ENCODE measurements around the gene TH.

The TH gene

DNA sequence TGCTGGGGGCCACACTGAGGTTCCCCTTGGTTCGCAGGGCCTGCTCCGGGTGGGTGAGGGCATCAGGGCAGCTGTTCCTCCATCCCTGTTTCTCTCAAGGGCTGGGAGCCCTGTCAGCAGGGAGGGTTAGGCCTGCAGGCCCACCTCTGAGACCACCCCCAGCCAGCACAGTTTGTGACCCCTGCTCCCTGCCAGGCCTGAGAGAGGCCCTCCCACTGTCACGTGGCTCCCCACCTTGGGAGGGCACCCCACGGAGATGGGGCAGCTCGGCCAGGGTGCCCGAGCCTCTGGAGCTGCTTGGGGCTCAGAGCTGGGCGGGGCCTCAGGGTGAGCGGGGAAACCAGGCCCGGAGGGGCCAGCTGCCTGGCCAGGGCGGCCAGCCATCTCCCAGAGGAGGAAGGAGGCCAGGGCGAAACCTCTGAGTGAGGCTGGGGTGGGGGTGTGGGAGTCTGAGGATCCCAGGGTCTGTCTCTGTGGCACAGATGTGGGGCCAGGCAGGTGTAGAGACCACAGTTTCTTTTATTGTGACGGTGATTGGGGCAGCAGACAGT, 8.1 kb downstream of the TH start:
- TF ChIP-seq HDGF (IDR thresholded peaks at IDR 0.05; ENCODE audit: borderline replicate concordance) (no peak), LEF1 (IDR thresholded peaks at IDR 0.05; ENCODE audit: borderline replicate concordance) (no peak), BHLHE40 (IDR thresholded peaks at IDR 0.05; ENCODE audit: borderline replicate concordance) (no peak), TARDBP (IDR thresholded peaks at IDR 0.05) (no peak), FOXM1 (IDR thresholded peaks at IDR 0.05; ENCODE audit: borderline replicate concordance) (no peak), ZNF384 (IDR thresholded peaks at IDR 0.05) (no peak), ARNT (IDR thresholded peaks at IDR 0.05) (no peak), SUZ12 (IDR thresholded peaks at IDR 0.05) (no peak), L3MBTL2 (conservative IDR thresholded peaks at IDR 0.05) (no peak), FOXK2 (IDR thresholded peaks at IDR 0.05) (no peak), NFRKB (IDR thresholded peaks at IDR 0.05) (no peak), FOXA1 (IDR thresholded peaks at IDR 0.05) (no peak), ELF4 (IDR thresholded peaks at IDR 0.05) (no peak)
- TF ChIP-seq, protein P1, sequence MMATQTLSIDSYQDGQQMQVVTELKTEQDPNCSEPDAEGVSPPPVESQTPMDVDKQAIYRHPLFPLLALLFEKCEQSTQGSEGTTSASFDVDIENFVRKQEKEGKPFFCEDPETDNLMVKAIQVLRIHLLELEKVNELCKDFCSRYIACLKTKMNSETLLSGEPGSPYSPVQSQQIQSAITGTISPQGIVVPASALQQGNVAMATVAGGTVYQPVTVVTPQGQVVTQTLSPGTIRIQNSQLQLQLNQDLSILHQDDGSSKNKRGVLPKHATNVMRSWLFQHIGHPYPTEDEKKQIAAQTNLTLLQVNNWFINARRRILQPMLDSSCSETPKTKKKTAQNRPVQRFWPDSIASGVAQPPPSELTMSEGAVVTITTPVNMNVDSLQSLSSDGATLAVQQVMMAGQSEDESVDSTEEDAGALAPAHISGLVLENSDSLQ (IDR thresholded peaks at IDR 0.05) = no peak
- DNase-seq (ENCODE audit: extremely low spot score) = no peak
- ChIA-PET CTCF (interaction anchor here (1.2 to 1.9 kb wide), 2 partner anchors 12 to 136 kb away, joined by 5 to 6 read pairs; no protein-coding TSS in a partner anchor), POLR2A (no interaction called here)

DNA sequence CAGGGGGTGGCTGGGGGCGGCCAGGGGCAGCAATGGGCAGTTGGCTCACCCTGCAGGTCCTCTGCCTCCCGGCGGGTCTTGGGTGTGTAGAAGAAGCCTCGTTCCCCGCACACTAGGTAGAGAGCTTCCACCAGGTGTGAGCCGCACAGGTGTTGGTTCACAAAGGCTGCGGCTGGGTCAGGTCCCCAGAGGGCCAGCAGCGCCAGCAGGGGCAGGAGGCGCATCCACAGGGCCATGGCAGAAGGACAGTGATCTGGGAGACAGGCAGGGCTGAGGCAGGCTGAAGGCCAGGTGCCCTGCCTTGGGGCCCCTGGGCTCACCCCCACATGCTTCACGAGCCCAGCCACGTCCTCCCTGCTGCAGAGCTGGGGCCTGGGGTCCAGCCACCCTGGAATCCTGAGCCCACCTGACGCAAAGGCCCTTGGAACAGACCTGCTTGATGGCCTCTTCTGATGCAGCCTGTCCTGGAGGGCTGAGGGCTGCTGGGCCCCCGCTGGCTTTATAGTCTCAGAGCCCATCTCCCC, 10.8 kb downstream of the TH start, which contains the start of gene INS:
Gene INS (minus strand): TSS at position 474 of the 524 bp plus-strand sequence. CDS start 238 bp downstream, at position 236.
- DNase-seq (ENCODE audit: extremely low spot score) = no peak
- POLR2A ChIA-PET = no interaction called here
- CTCF ChIA-PET = interaction anchor here (0.6 kb wide), 1 partner anchor 13 kb away, joined by 3 read pairs; no protein-coding TSS in a partner anchor
- no peak for TF ChIP-seq ZNF384 (IDR thresholded peaks at IDR 0.05)
- TF ChIP-seq ARNT (IDR thresholded peaks at IDR 0.05) = no peak
- TF ChIP-seq SUZ12 (IDR thresholded peaks at IDR 0.05) = no peak
- TF ChIP-seq L3MBTL2 (conservative IDR thresholded peaks at IDR 0.05) = no peak
- no peak for TF ChIP-seq TARDBP (IDR thresholded peaks at IDR 0.05)
- no peak for TF ChIP-seq FOXM1 (IDR thresholded peaks at IDR 0.05; ENCODE audit: borderline replicate concordance)
- TF ChIP-seq NFRKB (IDR thresholded peaks at IDR 0.05) = no peak
- no peak for TF ChIP-seq FOXA1 (IDR thresholded peaks at IDR 0.05)
- TF ChIP-seq LEF1 (IDR thresholded peaks at IDR 0.05; ENCODE audit: borderline replicate concordance) = no peak
- TF ChIP-seq FOXK2 (IDR thresholded peaks at IDR 0.05) = no peak
- no peak for TF ChIP-seq CTBP1 (IDR thresholded peaks at IDR 0.05; ENCODE audit: borderline replicate concordance)
- no peak for TF ChIP-seq SP1 (IDR thresholded peaks at IDR 0.05)
- no peak for TF ChIP-seq ELF4 (IDR thresholded peaks at IDR 0.05)
- TF ChIP-seq, protein P1 (IDR thresholded peaks at IDR 0.05) = no peak
- no peak for TF ChIP-seq BHLHE40 (IDR thresholded peaks at IDR 0.05; ENCODE audit: borderline replicate concordance)
- TF ChIP-seq HDGF (IDR thresholded peaks at IDR 0.05; ENCODE audit: borderline replicate concordance) = no peak

DNA sequence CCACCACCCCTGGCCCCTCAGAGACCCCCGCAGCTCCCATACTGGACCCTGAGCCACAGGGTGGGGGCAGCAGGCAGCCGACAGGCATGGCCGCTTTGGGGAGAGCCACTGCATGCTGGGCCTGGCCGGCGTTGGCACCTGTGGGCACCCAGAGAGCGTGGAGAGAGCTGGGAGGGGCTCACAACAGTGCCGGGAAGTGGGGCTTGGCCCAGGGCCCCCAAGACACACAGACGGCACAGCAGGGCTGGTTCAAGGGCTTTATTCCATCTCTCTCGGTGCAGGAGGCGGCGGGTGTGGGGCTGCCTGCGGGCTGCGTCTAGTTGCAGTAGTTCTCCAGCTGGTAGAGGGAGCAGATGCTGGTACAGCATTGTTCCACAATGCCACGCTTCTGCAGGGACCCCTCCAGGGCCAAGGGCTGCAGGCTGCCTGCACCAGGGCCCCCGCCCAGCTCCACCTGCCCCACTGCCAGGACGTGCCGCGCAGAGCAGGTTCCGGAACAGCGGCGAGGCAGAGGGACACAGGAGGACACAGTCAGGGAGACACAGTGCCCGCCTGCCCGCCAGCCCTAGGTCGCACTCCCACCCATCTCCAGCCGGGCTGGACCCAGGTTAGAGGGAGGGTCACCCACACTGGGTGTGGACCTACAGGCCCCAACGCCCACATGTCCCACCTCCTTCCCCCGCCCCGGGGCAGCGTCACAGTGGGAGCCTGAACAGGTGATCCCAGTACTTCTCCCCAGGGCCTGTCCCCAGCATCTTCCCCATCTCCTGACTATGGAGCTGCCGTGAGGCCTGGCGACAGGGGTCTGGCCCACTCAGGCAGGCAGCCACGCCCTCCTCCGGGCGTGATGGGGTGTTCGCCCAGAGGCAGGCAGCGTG, 11.8 kb downstream of the TH start:
- TF ChIP-seq HDGF (IDR thresholded peaks at IDR 0.05; ENCODE audit: borderline replicate concordance) (no peak), TARDBP (IDR thresholded peaks at IDR 0.05) (no peak), FOXM1 (IDR thresholded peaks at IDR 0.05; ENCODE audit: borderline replicate concordance) (no peak)
- TF ChIP-seq, protein P1 (IDR thresholded peaks at IDR 0.05) = no peak
- no peak for DNase-seq (ENCODE audit: extremely low spot score)
- ChIA-PET CTCF (interaction anchor here (0.6 kb wide), 2 partner anchors 12 to 15 kb away, joined by 3 to 4 read pairs; no protein-coding TSS in a partner anchor), POLR2A (no interaction called here)

- DNase-seq (ENCODE audit: extremely low spot score) = no peak
- POLR2A ChIA-PET = no interaction called here
- CTCF ChIA-PET = interaction anchor here (0.6 to 1.5 kb wide), 2 partner anchors 9 to 123 kb away, joined by 4 to 5 read pairs; no protein-coding TSS in a partner anchor
- TF ChIP-seq FOXA1 (IDR thresholded peaks at IDR 0.05) = no peak
These were observed 12.6 kb downstream of the TH start for GRCh38 chr11:2158966-2159365.

- ChIA-PET POLR2A (no interaction called here), CTCF (interaction anchor here (0.6 to 1.5 kb wide), 3 partner anchors 9 to 123 kb away, joined by 4 to 5 read pairs (median 4); no protein-coding TSS in a partner anchor)
- TF ChIP-seq ELF4 (IDR thresholded peaks at IDR 0.05) (no peak), TARDBP (IDR thresholded peaks at IDR 0.05) (no peak), SP1 (IDR thresholded peaks at IDR 0.05) (no peak), FOXK2 (IDR thresholded peaks at IDR 0.05) (no peak), ARNT (IDR thresholded peaks at IDR 0.05) (no peak), HDGF (IDR thresholded peaks at IDR 0.05; ENCODE audit: borderline replicate concordance) (no peak), LEF1 (IDR thresholded peaks at IDR 0.05; ENCODE audit: borderline replicate concordance) (no peak), CTBP1 (IDR thresholded peaks at IDR 0.05; ENCODE audit: borderline replicate concordance) (no peak), BHLHE40 (IDR thresholded peaks at IDR 0.05; ENCODE audit: borderline replicate concordance) (no peak), FOXA1 (IDR thresholded peaks at IDR 0.05) (no peak)
- TF ChIP-seq, protein P1 (IDR thresholded peaks at IDR 0.05) = no peak
- DNase-seq (ENCODE audit: extremely low spot score) = no peak
These were observed 13.3 kb downstream of the TH start for GRCh38 chr11:2158296-2158737.

All from HEK293T (cell line).